CD14-positive monocyte (primary cell): ENCODE measurements around the gene HDAC4. TPM values are rescaled to one million over a fixed set of nuclear protein-coding genes. Genes with fewer than 3 reads are reported as not detected.
A peak's percentile ranks its signal among the peaks of the same experiment; 100 is the strongest.

ENCODE experiments used
- DNase-seq, 3 donors: peaks; one replicate each; pipeline ENCODE4 v3.0.0-alpha.2; 2011 to 2022
- H2AFZ ChIP-seq: 2 replicates; pipeline ENCODE4 v1.6.0; 2012; ENCODE audit warnings: mild to moderate bottlenecking, low read depth, low read length, inconsistent platforms; ENCODE audit not compliant: insufficient read depth, poor library complexity, severe bottlenecking
- H3K27ac ChIP-seq, 2 donors: 1 replicate in 1 of 2; 2 replicates in 1 of 2; pipeline ENCODE4 v1.5.1; 2012 to 2013; ENCODE audit warnings: low read length in 2 of 2, control low read depth in 1 of 2, inconsistent platforms in 1 of 2, low read depth in 1 of 2, mild to moderate bottlenecking in 1 of 2
- H3K27me3 ChIP-seq, 2 donors: one replicate each; pipeline versions ENCODE4 v1.6.0 to v1.6.1; 2011 to 2013; ENCODE audit warnings: low read length in 2 of 2; ENCODE audit not compliant: control insufficient read depth in 2 of 2, insufficient read depth in 2 of 2
- H3K36me3 ChIP-seq, 2 donors: replicated peaks in 1 of 2; 1 replicate in 1 of 2; 2 replicates in 1 of 2; pipeline versions ENCODE4 v1.5.1 to v1.6.1; 2012 to 2013; ENCODE audit warnings: low read length in 2 of 2, control low read depth in 1 of 2, inconsistent platforms in 1 of 2, mild to moderate bottlenecking in 1 of 2; ENCODE audit not compliant: insufficient read depth in 2 of 2, control insufficient read depth in 1 of 2
- H3K4me1 ChIP-seq, 2 donors: 1 replicate in 1 of 2; 2 replicates in 1 of 2; pipeline versions ENCODE4 v1.5.1 to v1.6.1; 2012 to 2013; ENCODE audit warnings: low read length in 2 of 2, control low read depth in 1 of 2, inconsistent platforms in 1 of 2, mild to moderate bottlenecking in 1 of 2, moderate library complexity in 1 of 2; ENCODE audit not compliant: insufficient read depth in 2 of 2, control insufficient read depth in 1 of 2
- H3K4me2 ChIP-seq: replicated peaks from 2 replicates; pipeline ENCODE3; 2012; ENCODE audit warnings: low read length, moderate library complexity, mild to moderate bottlenecking; ENCODE audit not compliant: poor library complexity, severe bottlenecking; ENCODE audit errors: extremely low read depth
- H3K4me3 ChIP-seq, 3 experiments: fragments of 200-600 bp in 1 of 3; sonication (generic) in 1 of 3; replicated peaks in 1 of 3; 1 replicate in 2 of 3; 2 replicates in 1 of 3; pipeline ENCODE4 v1.5.1; 2011 to 2013; ENCODE audit warnings: low read length in 3 of 3, mild to moderate bottlenecking in 3 of 3, control low read depth in 2 of 3, low read depth in 2 of 3, inconsistent platforms in 1 of 3, moderate library complexity in 1 of 3
- H3K79me2 ChIP-seq: 2 replicates; pipeline ENCODE4 v1.6.0; 2012; ENCODE audit warnings: mild to moderate bottlenecking, control low read depth, inconsistent platforms, low read length, moderate library complexity; ENCODE audit not compliant: insufficient read depth
- H3K9ac ChIP-seq: 2 replicates; pipeline ENCODE4 v1.6.0; 2017; ENCODE audit warnings: low read length, mild to moderate bottlenecking; ENCODE audit not compliant: insufficient read depth, poor library complexity, severe bottlenecking
- H3K9me3 ChIP-seq, 2 donors: replicated peaks in 1 of 2; 1 replicate in 1 of 2; 2 replicates in 1 of 2; pipeline versions ENCODE4 v1.5.1 to v1.6.1; 2012 to 2013; ENCODE audit warnings: low read length in 2 of 2, control low read depth in 1 of 2; ENCODE audit not compliant: control insufficient read depth in 1 of 2, insufficient read depth in 1 of 2
- H4K20me1 ChIP-seq: 2 replicates; pipeline ENCODE4 v1.6.0; 2012; ENCODE audit warnings: mild to moderate bottlenecking, low read length, control low read depth, moderate library complexity; ENCODE audit not compliant: insufficient read depth
- H3K27ac Mint-ChIP-seq, 7 donors: one replicate each; pipeline ENCODE4 v1.8.0; 2020; ENCODE audit warnings: mild to moderate bottlenecking in 7 of 7, mixed read lengths in 7 of 7, moderate library complexity in 6 of 7, inconsistent platforms in 2 of 7
- H3K27me3 Mint-ChIP-seq, 3 donors: one replicate each; pipeline ENCODE4 v1.8.0; 2021 to 2022; ENCODE audit warnings: low read depth in 3 of 3, mild to moderate bottlenecking in 3 of 3, mixed read lengths in 3 of 3, moderate library complexity in 3 of 3, inconsistent platforms in 1 of 3
- H3K36me3 Mint-ChIP-seq, 2 donors: one replicate each; pipeline ENCODE4 v1.8.0; 2020; ENCODE audit warnings: mixed read lengths in 2 of 2, inconsistent platforms in 1 of 2, mild to moderate bottlenecking in 1 of 2
- H3K4me1 Mint-ChIP-seq: one replicate; pipeline ENCODE4 v1.8.0; 2020; ENCODE audit warnings: mild to moderate bottlenecking, mixed read lengths
- H3K4me3 Mint-ChIP-seq, 2 donors: one replicate each; pipeline ENCODE4 v1.8.0; 2020; ENCODE audit warnings: mild to moderate bottlenecking in 2 of 2, mixed read lengths in 2 of 2, moderate library complexity in 1 of 2
- H3K9me3 Mint-ChIP-seq, 7 donors: one replicate each; pipeline ENCODE4 v1.8.0; 2020 to 2022; ENCODE audit warnings: mixed read lengths in 7 of 7, mild to moderate bottlenecking in 6 of 7, moderate library complexity in 6 of 7, inconsistent platforms in 2 of 7
- whole genome bisulfite sequencing: methylation state at CpG from one replicate; pipeline ENCODE4 v1.1.5; 2013; ENCODE audit warnings: missing lambda C conversion rate; ENCODE audit not compliant: insufficient coverage; 5-methylcytosine and 5-hydroxymethylcytosine counted together
- intact Hi-C, 2 donors: fragments of 100-400 bp; cut with micrococcal nuclease; formaldehyde crosslinking; loops; one replicate each; pipeline versions ENCODE4 v1.15.0 to v1.15.1; 2023
- polyA plus RNA-seq, 3 donors: library from polyadenylated mRNA; depleted of rRNA in 1 of 3; unstranded in 2 of 3; stranded (reverse) in 1 of 3; fragments of 300-500 nt in 2 of 3; fragments of >200 nt in 1 of 3; fragmentation: Illumina TruSeq in 2 of 3; gene quantifications; 1 replicate in 2 of 3; 2 replicates in 1 of 3; pipeline ENCODE4 v1.2.3, GENCODE V29; 2012 to 2021
- TF ChIP-seq, protein P1 (sequence below): fragments of 200-600 bp; IDR thresholded peaks from one replicate; pipeline ENCODE4 v1.8.0; 2022; ENCODE audit warnings: antibody characterized with exemption, mild to moderate bottlenecking

The HDAC4 gene
- polyA plus RNA-seq, 3 donors = 3.3 to 23.0 (median 4.5) TPM

GRCh38 chr2:239327536-239328350 lies 73.1 kb downstream of the HDAC4 start:
- Histone ChIP-seq H3K4me2 (no peak overlapping the region), H3K9me3 (no peaks in the 10 kb centered on the region), H2AFZ (no peak overlapping the region), H3K4me1 (peaks cover 1 to 11% of the 10 kb centered on the region in 2 donors), H3K79me2 (peaks cover 98% of the 10 kb centered on the region), H3K4me3 (no peak overlapping the region), H3K27ac (peak overlapping the region in 1 of 2 donors; percentile 26), H4K20me1 (peaks cover 6% of the 10 kb centered on the region), H3K9ac (no peak overlapping the region), H3K27me3 (no peaks in the 10 kb centered on the region), H3K36me3 (peaks cover 3 to 15% of the 10 kb centered on the region in 2 donors)
- Mint-ChIP-seq H3K4me3 (no peak overlapping the region), H3K4me1 (peaks cover 22% of the 10 kb centered on the region), H3K27me3 (peaks cover 0 to 1% (median 0%) of the 10 kb centered on the region in 3 donors), H3K27ac (peak overlapping the region in 3 of 7 donors; percentile 40 to 62 (median 50)), H3K9me3 (no peaks in the 10 kb centered on the region), H3K36me3 (peaks cover 42 to 44% of the 10 kb centered on the region in 2 donors)
- intact Hi-C loops = no loop called here
- 91% methylated on average over 13 of the region's 13 CpGs for WGBS
- TF ChIP-seq, protein P1, sequence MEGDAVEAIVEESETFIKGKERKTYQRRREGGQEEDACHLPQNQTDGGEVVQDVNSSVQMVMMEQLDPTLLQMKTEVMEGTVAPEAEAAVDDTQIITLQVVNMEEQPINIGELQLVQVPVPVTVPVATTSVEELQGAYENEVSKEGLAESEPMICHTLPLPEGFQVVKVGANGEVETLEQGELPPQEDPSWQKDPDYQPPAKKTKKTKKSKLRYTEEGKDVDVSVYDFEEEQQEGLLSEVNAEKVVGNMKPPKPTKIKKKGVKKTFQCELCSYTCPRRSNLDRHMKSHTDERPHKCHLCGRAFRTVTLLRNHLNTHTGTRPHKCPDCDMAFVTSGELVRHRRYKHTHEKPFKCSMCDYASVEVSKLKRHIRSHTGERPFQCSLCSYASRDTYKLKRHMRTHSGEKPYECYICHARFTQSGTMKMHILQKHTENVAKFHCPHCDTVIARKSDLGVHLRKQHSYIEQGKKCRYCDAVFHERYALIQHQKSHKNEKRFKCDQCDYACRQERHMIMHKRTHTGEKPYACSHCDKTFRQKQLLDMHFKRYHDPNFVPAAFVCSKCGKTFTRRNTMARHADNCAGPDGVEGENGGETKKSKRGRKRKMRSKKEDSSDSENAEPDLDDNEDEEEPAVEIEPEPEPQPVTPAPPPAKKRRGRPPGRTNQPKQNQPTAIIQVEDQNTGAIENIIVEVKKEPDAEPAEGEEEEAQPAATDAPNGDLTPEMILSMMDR = no peak
- no peak for DNase-seq

DNA sequence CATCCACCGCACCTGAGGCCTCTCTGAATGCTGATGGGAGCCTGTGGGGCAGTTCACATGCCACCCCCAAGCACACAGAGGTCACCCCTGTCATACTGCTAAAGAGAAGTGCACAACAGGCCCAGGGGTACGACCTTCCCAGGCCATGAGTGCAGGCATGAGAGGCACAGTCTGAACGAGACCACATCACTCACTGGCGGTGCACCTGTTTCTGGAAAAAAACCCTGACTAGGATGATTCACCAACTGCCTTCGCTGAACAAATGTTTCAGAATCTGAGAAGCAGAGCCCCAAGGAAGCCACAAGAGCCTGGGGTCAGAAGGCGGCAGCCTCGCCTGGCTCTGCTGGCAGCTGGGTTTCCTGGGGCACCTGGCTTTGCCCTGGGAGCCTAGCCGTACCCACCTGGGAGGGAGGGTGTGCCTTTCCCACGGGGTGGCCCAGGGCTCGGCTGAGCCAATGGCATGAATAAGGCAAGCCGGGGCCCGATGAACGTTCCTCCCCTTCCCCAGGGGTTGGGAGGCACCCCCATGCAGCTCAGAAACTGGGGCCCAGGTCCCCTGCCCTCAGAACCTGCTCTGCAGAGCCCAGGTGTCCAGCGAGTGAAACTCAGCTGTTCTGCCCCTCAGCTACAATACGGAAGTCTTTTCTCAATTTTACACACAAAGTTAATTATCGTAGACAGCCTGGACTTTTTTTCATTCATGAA lies 73.8 kb downstream of the HDAC4 start:
- TF ChIP-seq, protein P1 = no peak
- no peak overlapping the region for H3K4me2 ChIP-seq
- no peaks in the 10 kb centered on the region for H3K27me3 ChIP-seq
- no peak overlapping the region for H3K27ac ChIP-seq
- H3K4me1 ChIP-seq = peaks cover 9 to 18% of the 10 kb centered on the region in 2 donors
- DNase-seq = no peak
- Mint-ChIP-seq H3K4me1 (peaks cover 30% of the 10 kb centered on the region), H3K27me3 (peaks cover 0 to 1% (median 0%) of the 10 kb centered on the region in 3 donors), H3K4me3 (no peak overlapping the region), H3K27ac (peak overlapping the region in 1 of 7 donors; percentile 25), H3K36me3 (peaks cover 42 to 47% of the 10 kb centered on the region in 2 donors), H3K9me3 (peaks cover 0 to 2% (median under 1%) of the 10 kb centered on the region in 7 donors)
- H3K36me3 ChIP-seq = peaks cover 3 to 15% of the 10 kb centered on the region in 2 donors
- H2AFZ ChIP-seq = no peak overlapping the region
- peak overlapping the region; percentile 25 for H3K9ac ChIP-seq
- H4K20me1 ChIP-seq = peaks cover 6% of the 10 kb centered on the region
- 51% methylated on average over 14 of the region's 16 CpGs for WGBS
- intact Hi-C loops = no loop called here
- H3K9me3 ChIP-seq = peaks cover 0 to 2% of the 10 kb centered on the region in 2 donors
- H3K4me3 ChIP-seq = no peak overlapping the region
- peaks cover 99% of the 10 kb centered on the region for H3K79me2 ChIP-seq
